IPS-NIHi7 (cell line): ENCODE data around the gene CTNNA2.

Experiments used
- DNase-seq: peaks from one replicate; pipeline ENCODE4 v3.0.0; 2012; ENCODE audit warnings: mixed read lengths; ENCODE audit errors: extremely low spot score

The CTNNA2 gene

GRCh38 chr2:80326214-80326613 lies 813.4 kb downstream of the CTNNA2 start:
- DNase-seq, result peak; percentile 37

DNA sequence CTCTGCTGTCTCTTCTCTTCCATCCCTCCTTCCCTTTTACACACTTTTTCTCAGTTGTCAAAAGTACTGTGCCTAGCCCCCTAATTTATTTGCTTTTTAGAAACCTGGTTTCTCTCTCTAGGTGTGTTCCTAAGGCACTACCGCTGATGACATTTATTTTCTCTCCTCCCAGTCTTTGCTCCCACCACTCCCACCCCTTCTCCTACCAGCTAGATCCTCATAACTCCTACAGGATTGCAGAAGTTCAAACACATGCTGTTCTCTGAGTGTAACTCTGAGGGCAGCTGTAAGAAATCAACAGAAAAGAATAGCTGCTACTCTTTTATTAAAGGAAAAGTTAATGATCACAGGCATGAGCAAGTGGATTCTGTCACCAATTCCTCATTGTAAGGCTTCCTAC lies 814.0 kb downstream of the CTNNA2 start:
- DNase-seq, result no peak

DNA sequence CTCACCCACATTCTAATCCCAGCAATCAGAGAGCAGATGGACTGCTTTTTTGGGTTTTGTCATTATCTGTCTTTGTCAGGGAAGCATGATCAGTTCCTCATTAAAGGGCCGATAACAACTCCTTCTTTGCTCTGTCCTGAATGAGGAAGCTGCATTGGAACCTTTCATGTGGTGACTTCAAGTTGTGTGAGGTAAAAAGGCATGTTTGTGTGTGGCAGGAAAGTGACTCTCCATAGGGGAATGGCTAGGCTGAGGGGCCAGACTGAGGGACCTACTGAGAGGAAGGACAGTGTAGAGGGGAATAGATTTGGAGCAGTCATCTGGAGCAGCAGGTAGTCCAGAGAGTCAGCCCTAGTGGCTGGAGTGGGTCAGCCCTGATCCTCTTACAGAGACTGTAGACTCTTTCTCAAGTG lies 815.3 kb downstream of the CTNNA2 start:
- DNase-seq, result no peak

DNA sequence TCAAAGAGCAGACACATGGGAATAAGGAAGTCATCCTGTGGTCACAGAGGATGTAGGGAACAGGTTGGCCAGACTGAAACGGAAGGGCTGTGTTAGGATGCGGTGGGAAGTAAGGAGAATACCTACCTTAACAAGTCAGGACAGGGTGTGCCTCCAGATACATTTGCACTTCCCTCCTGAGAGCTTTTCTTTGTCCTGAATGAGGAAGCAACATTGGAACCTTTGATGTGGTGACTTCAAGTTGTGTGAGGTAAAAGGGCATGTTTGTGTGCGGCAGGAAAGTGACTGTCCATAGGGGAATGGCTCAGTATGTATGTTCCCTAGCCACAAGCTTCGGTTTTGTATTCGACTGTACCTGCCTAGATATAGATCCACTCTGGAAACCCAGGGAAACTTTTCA lies 816.6 kb downstream of the CTNNA2 start:
- DNase-seq, result no peak

DNA sequence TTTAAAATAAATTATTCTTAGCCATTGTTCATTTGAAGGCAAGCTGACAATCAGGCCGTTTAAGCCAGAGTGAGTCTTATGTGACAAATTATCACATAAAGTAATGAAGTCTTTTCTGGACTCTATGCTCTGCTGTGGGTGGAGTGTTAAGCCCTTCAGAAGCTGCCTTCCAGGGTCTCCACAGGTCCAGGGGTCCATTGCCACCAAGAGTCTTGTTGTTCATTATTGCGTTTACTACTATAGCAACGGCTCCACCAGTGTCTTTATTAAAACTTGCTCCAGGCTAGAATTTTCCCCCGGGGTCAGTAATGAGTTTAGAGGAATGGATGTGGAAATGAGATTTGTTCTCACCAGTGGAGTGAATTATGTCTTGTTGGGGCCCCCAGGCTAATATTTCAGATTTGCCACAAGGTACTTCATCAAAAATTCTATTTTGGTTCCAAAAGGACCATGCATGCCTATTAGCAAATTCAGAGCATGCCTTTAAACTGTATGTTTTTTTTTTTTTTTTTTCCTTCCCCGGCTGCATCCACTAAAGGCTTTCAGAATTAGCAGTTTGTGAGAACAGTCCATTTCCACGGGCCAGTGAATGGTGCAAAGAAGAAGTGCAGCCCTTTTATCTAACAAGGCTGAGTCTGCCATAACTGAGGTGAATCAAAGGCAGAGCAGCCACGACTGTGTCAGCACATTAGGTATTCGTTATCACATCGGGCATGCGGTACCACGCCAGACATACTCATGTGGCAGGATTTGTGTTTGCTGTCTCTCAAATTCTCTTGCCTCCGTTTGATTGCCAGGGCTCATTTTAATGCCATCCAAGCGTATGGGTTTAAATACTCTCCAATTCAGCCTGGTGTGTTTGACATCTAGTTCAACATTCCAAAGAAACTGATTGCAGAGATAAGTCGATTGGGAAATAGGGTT lies 817.9 kb downstream of the CTNNA2 start:
- no peak for DNase-seq

- no peak for DNase-seq
Observed at GRCh38 chr2:80333886-80334285, 821.0 kb downstream of the CTNNA2 start.

- DNase-seq, result no peak
Observed at GRCh38 chr2:80335411-80335810, 822.6 kb downstream of the CTNNA2 start.

GRCh38 chr2:80338794-80339193 lies 825.9 kb downstream of the CTNNA2 start:
- no peak for DNase-seq

- no peak for DNase-seq
Observed at GRCh38 chr2:80340022-80340421, 827.2 kb downstream of the CTNNA2 start.

DNA sequence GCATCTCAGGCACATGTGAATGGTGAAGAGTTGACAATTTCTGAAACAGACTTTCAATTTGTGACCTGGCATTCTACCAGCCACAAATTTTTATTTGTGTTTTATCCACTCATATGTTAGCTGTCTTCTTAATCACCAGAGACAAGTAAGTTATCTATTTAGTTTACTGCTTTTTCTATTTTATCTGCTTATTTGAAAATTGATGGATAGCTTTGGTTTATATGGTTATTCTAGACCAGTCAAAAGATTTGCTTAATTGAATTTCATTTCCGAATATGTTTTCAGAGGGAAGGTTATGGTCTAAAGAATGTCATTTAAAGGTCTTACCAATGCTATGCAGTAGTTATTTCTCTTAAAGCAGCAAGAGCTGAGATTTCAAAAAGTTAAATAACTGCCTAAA lies 835.2 kb downstream of the CTNNA2 start:
- no peak for DNase-seq

GRCh38 chr2:80348953-80349352 lies 836.1 kb downstream of the CTNNA2 start:
- no peak for DNase-seq

DNA sequence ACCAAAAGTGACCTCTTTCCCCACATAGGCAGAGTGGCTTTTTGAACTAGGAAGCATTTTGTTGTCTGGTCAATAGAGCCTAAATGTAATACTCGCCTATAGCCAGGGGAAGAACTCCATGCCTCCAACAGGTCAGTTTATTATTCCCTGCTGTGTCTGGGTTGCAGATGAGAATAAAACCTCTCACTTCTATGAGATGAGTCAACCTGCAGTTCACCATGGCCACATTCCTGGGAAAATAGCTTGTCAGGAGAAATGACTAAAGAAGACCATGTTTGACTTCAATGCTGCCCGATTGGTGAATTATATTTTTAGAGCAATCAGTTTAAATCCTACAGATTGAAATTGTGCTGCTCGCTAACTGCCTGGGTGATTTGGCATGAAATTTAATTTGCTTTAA lies 838.4 kb downstream of the CTNNA2 start:
- DNase-seq, result no peak

DNA sequence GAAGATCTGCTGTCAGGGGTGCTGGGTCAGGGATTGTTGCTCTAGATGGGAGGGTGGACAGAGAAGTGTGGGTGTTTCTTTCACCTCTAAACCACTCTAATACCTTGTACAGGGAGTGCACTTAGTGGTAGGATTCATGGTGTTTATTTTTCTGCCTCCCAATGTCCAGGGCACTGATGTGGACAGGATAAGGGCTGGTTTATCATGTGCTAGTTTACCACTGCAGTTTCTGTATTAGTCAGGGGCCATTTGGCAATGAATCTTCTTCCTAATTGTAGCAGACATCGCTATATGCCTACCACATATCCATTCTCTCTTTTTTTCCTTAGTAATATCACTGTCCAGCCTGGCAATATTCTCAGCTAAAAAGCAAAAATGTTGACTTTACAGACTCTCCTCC lies 842.0 kb downstream of the CTNNA2 start:
- no peak for DNase-seq

DNA sequence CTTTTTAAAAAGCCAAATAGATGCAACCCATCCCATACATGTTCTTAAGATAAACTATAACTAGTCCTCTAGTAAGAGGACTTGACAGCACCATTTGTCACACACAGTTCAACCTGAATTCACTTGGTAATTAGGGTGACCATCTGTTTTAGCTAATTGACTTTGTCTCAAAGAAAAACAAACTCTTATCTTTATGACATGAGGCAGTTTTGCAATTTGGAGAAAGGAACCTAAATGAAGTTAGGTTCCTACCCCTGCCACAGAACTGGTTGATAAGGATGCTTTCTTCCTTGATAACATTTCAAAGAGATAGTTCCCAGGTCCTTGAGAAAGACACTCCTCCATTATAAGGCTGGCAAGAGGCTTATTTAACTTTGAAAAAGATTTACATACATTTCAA lies 849.1 kb downstream of the CTNNA2 start:
- DNase-seq, result no peak

- no peak for DNase-seq
Observed at GRCh38 chr2:80363330-80363729, 850.5 kb downstream of the CTNNA2 start.

- DNase-seq, result no peak
Observed at GRCh38 chr2:80363791-80364349, 851.0 kb downstream of the CTNNA2 start.

- no peak for DNase-seq
Observed at GRCh38 chr2:80364524-80365212, 851.8 kb downstream of the CTNNA2 start.

DNA sequence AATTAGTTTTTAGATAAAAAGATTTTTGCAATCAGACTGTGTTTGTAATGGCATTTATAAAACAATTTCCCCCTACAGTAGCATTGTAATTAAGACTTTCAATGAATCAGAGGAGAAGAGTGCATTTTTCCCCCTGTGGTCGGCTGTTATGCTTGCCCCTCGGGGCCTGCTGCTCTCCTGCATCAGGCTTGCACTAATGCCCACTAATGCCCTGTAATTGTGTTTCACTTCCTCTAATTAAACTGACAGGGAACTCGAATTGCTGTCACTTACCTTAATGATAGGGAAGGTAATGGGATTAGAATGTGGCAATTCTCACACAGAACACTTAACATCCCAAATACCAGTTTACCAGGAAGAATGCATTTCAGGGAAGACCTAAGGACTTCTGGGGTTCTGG lies 852.9 kb downstream of the CTNNA2 start:
- no peak for DNase-seq

DNA sequence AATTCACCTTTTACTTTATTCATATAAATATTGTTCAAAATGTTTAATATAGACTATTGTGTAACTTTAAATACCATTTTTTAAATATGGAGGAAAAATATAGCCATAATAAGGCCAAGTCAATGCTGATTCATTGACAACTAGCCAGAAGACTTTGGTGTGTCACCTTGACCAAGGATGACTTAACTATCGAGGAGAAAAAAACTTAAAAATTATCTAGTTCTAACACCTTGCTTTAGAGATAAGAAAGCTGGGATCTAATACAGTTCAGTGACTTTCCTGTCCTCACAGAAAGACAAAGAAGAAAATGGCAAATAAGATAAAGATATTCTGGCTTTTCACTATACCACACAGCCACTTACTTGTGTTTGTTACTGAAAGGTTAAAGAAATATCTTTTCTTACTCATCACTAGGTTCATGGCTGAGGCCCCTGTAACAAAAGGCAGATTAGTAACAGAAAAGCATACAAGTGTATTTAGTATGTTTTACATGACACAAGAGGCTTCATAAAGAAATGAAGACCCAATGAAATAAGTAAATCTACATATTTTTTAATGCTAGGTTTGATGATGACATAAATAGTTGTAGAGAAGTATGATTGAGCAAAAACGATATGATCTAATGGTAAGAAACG lies 857.6 kb downstream of the CTNNA2 start:
- no peak for DNase-seq

GRCh38 chr2:80374105-80374504 lies 861.3 kb downstream of the CTNNA2 start:
- DNase-seq, result no peak

- no peak for DNase-seq
Observed at GRCh38 chr2:80377071-80377470, 864.2 kb downstream of the CTNNA2 start.

DNA sequence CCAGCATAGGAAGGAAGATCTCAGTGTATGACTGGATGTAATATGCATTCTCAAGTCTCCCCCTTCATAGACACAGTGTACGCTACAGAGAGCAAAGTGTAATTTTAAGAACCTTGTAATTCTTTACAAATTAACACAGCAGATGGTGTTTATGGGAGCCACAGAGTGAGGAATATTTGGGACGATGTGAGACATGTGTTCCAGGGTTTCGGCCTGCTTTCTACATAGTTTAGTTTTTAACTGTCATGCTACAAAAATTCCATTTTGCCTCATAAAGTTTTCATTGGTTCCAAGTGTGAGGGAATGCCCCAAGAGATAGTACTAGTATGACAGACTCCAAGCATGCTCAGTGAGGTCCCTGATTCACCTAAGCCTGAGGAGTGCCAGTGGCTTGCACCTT lies 867.9 kb downstream of the CTNNA2 start:
- DNase-seq, result no peak
